BLaER1 treated with 17β-estradiol and CSF1 and Interleukin-3, amounts not matched to agents 10 nM and 100 nM (cell line): ENCODE data around the gene RABGAP1L.
A peak's percentile ranks its signal among the peaks of the same experiment; 100 is the strongest.

Experiments
- H3K27ac ChIP-seq, 11 experiments: shearing (Covaris generic); formaldehyde crosslinking; 2 replicates each; pipeline ENCODE4 v1.8.1; 2022
- H3K27me3 ChIP-seq, 11 experiments: shearing (Covaris generic); formaldehyde crosslinking; 2 replicates each; pipeline ENCODE4 v1.8.1; 2022
- H3K36me3 ChIP-seq, 11 experiments: shearing (Covaris generic); formaldehyde crosslinking; 2 replicates each; pipeline ENCODE4 v1.8.1; 2022
- H3K4me1 ChIP-seq, 10 experiments: shearing (Covaris generic); formaldehyde crosslinking; 2 replicates each; pipeline ENCODE4 v1.8.1; 2022
- H3K4me2 ChIP-seq, 11 experiments: shearing (Covaris generic); formaldehyde crosslinking; 2 replicates each; pipeline ENCODE4 v1.8.1; 2022
- H3K4me3 ChIP-seq, 10 experiments: shearing (Covaris generic); formaldehyde crosslinking; 2 replicates each; pipeline ENCODE4 v1.8.1; 2022
- H3K9ac ChIP-seq, 11 experiments: shearing (Covaris generic); formaldehyde crosslinking; 2 replicates each; pipeline ENCODE4 v1.8.1; 2022
- H3K9me3 ChIP-seq, 11 experiments: shearing (Covaris generic); formaldehyde crosslinking; replicated peaks in 1 of 11; 2 replicates each; pipeline ENCODE4 v1.8.1; 2022
- H4K20me1 ChIP-seq, 11 experiments: shearing (Covaris generic); formaldehyde crosslinking; 2 replicates each; pipeline ENCODE4 v1.8.1; 2022
- Cebpa-rat ChIP-seq, 11 experiments: shearing (Covaris generic); IDR thresholded peaks; 2 replicates each; pipeline ENCODE4 v1.8.1; 2022

The RABGAP1L gene

DNA sequence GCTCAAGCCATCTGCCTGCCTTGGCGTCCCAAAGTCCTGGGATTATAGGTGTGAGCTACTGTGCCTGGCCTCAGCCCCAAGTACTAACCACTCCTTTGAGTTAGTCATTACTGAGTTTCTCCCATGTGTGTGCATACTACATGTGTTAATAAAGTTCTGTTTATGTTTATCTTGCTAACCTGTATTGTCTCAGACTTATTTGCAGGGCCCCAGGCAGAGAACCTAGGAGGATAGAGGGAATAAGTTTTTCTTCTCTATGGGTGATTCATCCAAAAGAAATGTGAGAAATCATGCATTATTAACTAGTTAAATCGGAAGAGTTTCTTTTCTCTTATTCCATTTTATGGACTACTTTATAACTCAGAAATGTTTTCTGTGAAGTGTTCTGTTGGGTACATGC, 636.5 kb downstream of the RABGAP1L start:
- no peaks in the 10 kb centered on the region for H3K27me3 ChIP-seq
- no peak overlapping the region for H3K4me2 ChIP-seq
- H4K20me1 ChIP-seq, result no peaks in the 10 kb centered on the region
- no peaks in the 10 kb centered on the region for H3K36me3 ChIP-seq
- TF ChIP-seq Cebpa-rat (IDR thresholded peaks at IDR 0.05), result no peak
- H3K27ac ChIP-seq, result no peak overlapping the region
- H3K9ac ChIP-seq, result no peak overlapping the region
- no peak overlapping the region for H3K4me3 ChIP-seq
- no peaks in the 10 kb centered on the region for H3K9me3 ChIP-seq
- H3K4me1 ChIP-seq, result peaks cover 12 to 40% (median 36%) of the 10 kb centered on the region in 10 experiments

DNA sequence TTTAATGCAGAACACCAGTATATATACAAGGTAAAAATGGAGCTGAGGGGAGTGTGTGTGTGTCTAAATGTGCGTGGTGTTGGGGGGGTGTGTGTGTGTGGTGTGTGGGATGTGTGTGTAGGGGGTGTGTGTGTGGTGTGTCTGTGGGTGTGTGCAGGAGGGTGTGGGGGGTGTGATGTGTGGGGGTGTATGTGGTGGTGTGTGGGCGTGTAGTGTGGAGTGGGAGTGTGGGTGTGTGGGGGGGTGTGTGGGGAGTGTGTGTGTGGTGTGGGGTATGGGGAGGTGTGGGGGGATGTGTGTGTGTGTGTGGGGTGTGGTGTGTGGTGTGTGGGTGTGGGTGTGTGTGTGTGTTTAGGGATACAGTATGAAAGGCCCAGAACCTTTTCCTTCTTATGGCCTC, 638.1 kb downstream of the RABGAP1L start:
- no peaks in the 10 kb centered on the region for H3K9me3 ChIP-seq
- no peaks in the 10 kb centered on the region; a peak in 1 of 22 replicates for H4K20me1 ChIP-seq
- no peak for TF ChIP-seq Cebpa-rat (IDR thresholded peaks at IDR 0.05)
- H3K4me1 ChIP-seq, result peaks cover 19 to 40% (median 36%) of the 10 kb centered on the region in 10 experiments
- H3K27ac ChIP-seq, result no peak overlapping the region
- H3K4me3 ChIP-seq, result no peak overlapping the region
- no peaks in the 10 kb centered on the region for H3K36me3 ChIP-seq
- H3K9ac ChIP-seq, result no peak overlapping the region
- no peaks in the 10 kb centered on the region for H3K27me3 ChIP-seq
- H3K4me2 ChIP-seq, result no peak overlapping the region

DNA sequence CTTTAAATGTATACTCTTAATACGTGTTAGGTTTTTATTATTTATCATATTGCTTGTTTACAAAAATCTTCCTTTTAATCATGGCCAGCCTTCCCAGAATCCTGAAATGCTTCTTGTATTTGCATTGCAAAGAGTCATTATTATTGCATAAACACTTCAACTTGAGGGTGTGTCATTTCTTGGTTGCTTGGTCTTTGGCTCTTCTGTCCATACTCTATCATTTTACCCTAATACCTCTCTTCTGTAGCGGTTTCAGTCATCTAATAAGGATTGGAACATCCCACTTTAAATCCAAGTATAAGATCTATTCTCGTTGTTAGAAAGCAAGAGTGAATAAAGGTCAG, 639.8 kb downstream of the RABGAP1L start:
- H3K4me2 ChIP-seq, result peak overlapping the region; percentile 88 to 99 (median 96)
- TF ChIP-seq Cebpa-rat (IDR thresholded peaks at IDR 0.05), result no peak
- H3K27me3 ChIP-seq, result no peaks in the 10 kb centered on the region
- H3K36me3 ChIP-seq, result no peaks in the 10 kb centered on the region
- H3K9ac ChIP-seq, result peak overlapping the region in 8 of 11 experiments; percentile 71 to 87 (median 80); a peak in 11 of 22 replicates
- peaks cover 18 to 51% (median 37%) of the 10 kb centered on the region in 10 experiments for H3K4me1 ChIP-seq
- H3K9me3 ChIP-seq, result no peaks in the 10 kb centered on the region
- peak overlapping the region in 8 of 11 experiments; percentile 10 to 86 (median 72); a peak in 6 of 22 replicates for H3K27ac ChIP-seq
- H3K4me3 ChIP-seq, result peak overlapping the region in 4 of 10 experiments; percentile 54 to 67 (median 62); a peak in 7 of 20 replicates
- H4K20me1 ChIP-seq, result no peaks in the 10 kb centered on the region; a peak in 1 of 22 replicates

DNA sequence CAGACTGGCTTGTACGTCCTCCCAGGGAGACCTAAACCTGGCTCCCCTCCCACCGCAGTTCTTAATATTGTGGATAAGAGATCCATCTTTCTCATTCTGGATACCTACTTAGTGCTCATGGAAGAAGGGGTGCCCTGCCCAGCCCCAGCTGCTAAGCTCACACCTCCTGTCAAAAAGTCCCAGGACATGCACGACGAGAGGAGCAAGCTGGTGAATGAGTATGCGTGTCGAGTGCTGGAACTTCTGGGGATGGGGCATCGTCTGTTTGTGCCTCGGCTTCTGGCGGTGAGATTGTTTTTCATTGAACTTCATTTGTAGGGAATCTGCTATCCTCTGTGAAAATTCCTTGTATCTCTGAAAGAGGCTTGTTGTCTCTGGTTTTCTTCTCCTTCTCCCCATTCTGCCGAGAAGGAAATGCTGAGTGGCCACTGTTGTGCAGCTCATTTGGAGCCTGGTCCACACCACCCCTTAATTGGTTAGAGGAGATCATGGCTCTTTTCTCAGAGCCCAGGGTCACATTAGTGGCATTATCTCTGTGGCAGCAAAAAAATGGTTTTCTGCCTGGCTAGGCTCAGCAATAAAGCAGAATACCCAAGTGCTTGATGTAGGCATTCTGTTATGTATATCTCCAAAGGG, 641.0 kb downstream of the RABGAP1L start:
- H3K36me3 ChIP-seq, result no peaks in the 10 kb centered on the region
- peak overlapping the region; percentile 71 to 87 (median 79) for H3K9ac ChIP-seq
- no peak for TF ChIP-seq Cebpa-rat (IDR thresholded peaks at IDR 0.05)
- peak overlapping the region; percentile 38 to 86 (median 74); a peak in 20 of 22 replicates for H3K27ac ChIP-seq
- H3K27me3 ChIP-seq, result no peaks in the 10 kb centered on the region
- peak overlapping the region; percentile 54 to 72 (median 66) for H3K4me3 ChIP-seq
- peak overlapping the region; percentile 88 to 99 (median 96) for H3K4me2 ChIP-seq
- H3K9me3 ChIP-seq, result no peaks in the 10 kb centered on the region
- H4K20me1 ChIP-seq, result no peaks in the 10 kb centered on the region; a peak in 1 of 22 replicates
- peaks cover 18 to 60% (median 43%) of the 10 kb centered on the region in 10 experiments for H3K4me1 ChIP-seq

DNA sequence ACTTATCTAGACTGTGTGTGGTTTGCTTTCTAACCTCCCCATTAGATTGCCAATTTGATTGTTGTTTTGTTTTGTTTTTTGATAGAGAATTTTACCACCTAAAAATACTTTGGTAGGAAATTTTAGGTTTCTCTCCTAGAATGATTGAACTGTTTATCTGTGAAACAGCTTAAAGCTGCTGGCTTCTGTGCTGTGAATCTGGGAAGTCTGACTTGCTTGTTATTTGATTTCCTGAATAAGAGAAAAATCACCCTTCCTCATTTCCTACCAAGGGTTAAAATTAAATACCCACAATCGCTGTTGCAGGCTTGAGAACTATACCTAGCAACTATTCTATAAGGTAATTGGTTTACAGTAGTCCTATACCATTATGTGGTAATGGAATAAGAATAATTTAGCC, 641.6 kb downstream of the RABGAP1L start:
- H3K4me3 ChIP-seq, result peak overlapping the region; percentile 54 to 72 (median 66); a peak in 19 of 20 replicates
- peak overlapping the region; percentile 71 to 87 (median 79); a peak in 21 of 22 replicates for H3K9ac ChIP-seq
- H3K36me3 ChIP-seq, result no peaks in the 10 kb centered on the region
- peak overlapping the region; percentile 88 to 99 (median 96) for H3K4me2 ChIP-seq
- H3K27ac ChIP-seq, result peak overlapping the region in 9 of 11 experiments; percentile 66 to 86 (median 75); a peak in 20 of 22 replicates
- no peak for TF ChIP-seq Cebpa-rat (IDR thresholded peaks at IDR 0.05)
- H3K9me3 ChIP-seq, result no peaks in the 10 kb centered on the region
- H3K4me1 ChIP-seq, result peaks cover 18 to 62% (median 43%) of the 10 kb centered on the region in 10 experiments
- H4K20me1 ChIP-seq, result no peaks in the 10 kb centered on the region; a peak in 1 of 22 replicates
- H3K27me3 ChIP-seq, result no peaks in the 10 kb centered on the region

DNA sequence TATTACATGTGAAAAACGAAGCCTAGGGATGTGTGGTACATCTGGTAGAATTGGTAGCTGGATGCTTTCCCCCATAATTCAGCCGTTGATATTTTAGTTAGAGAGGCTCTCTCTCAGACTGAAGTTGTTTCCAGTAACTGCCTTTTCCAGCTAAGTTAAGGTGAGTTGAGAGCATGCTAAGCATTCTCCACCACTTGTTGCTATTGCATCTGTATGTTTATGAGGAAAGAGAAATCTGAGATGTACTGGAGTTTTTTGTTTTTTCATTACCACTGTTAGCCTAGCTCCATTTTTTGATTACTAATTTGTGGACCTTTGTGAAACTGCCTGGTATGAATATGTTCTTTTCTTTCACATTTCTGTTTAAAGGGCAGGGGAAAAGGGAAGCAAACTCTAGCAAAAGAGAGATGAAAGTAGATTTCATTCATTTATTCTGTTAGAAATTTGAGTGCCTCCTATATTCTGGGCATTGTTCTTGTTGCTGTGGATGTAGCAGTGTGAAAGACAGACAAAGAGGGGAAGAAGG, 650.5 kb downstream of the RABGAP1L start:
- Histone ChIP-seq H3K27ac (no peak overlapping the region), H4K20me1 (no peaks in the 10 kb centered on the region), H3K9me3 (no peaks in the 10 kb centered on the region), H3K36me3 (peaks cover 0 to 42% (median 25%) of the 10 kb centered on the region in 11 experiments; a peak in 13 of 22 replicates), H3K27me3 (no peaks in the 10 kb centered on the region), H3K4me3 (no peak overlapping the region), H3K4me2 (peak overlapping the region in 2 of 11 experiments; percentile 3 to 8; a peak in 1 of 22 replicates), H3K9ac (no peak overlapping the region), H3K4me1 (peaks cover 7 to 34% (median 18%) of the 10 kb centered on the region in 10 experiments)
- TF ChIP-seq Cebpa-rat (IDR thresholded peaks at IDR 0.05), result no peak

DNA sequence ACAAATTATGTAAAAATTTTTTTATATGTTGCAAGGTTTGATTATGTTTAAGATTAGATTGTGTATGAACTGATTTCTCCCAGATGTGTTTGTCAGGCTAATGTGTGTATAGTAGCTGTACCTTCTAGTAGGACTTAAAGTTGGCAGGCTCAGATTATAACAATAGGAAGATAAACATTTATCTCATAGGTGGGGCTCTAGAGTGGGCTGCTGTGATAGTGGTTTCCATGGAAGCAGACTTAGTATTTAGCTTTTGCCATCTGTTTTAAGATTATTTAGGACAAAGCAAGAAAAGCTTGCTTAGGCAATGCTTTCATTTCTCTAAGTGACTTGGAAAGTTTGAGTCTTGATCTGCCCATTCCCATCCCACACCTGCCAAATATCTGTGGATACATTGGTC, 652.7 kb downstream of the RABGAP1L start:
- Histone ChIP-seq H4K20me1 (no peaks in the 10 kb centered on the region), H3K4me1 (peaks cover 27 to 54% (median 38%) of the 10 kb centered on the region in 10 experiments), H3K9ac (no peak overlapping the region), H3K4me3 (no peak overlapping the region), H3K9me3 (peaks cover 0 to 5% (median 0%) of the 10 kb centered on the region in 11 experiments; a peak in 4 of 22 replicates), H3K4me2 (no peak overlapping the region), H3K27me3 (no peaks in the 10 kb centered on the region), H3K27ac (no peak overlapping the region), H3K36me3 (peaks cover 0 to 47% (median 27%) of the 10 kb centered on the region in 11 experiments; a peak in 13 of 22 replicates)
- TF ChIP-seq Cebpa-rat (IDR thresholded peaks at IDR 0.05), result no peak

DNA sequence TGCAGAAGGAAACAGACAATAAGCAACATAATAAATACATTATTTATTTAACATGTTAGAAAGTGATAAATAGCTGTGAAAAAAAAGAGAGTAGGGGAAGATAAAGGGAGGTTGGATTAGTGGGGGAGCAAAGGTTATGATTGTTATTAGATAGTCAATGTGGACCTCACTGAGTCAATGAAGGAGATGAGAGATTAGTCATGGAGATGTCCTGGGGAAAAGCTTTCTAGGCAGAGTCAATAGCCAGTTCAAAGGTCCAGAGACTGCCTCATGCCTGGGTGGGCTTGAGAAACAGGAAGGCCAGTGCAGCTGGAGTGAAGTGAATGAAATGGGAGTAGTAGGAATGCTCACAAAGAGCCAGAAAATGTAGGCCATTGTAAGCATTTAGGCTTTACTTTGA, 653.3 kb downstream of the RABGAP1L start:
- H3K4me3 ChIP-seq, result no peak overlapping the region
- H3K27ac ChIP-seq, result no peak overlapping the region
- peaks cover 30 to 56% (median 43%) of the 10 kb centered on the region in 10 experiments for H3K4me1 ChIP-seq
- H4K20me1 ChIP-seq, result no peaks in the 10 kb centered on the region
- H3K9me3 ChIP-seq, result peaks cover 0 to 11% (median 0%) of the 10 kb centered on the region in 11 experiments; a peak in 4 of 22 replicates
- H3K4me2 ChIP-seq, result peak overlapping the region in 4 of 11 experiments; percentile 3 to 22 (median 4); a peak in 4 of 22 replicates
- H3K9ac ChIP-seq, result no peak overlapping the region
- peaks cover 0 to 53% (median 31%) of the 10 kb centered on the region in 11 experiments; a peak in 13 of 22 replicates for H3K36me3 ChIP-seq
- TF ChIP-seq Cebpa-rat (IDR thresholded peaks at IDR 0.05), result no peak
- H3K27me3 ChIP-seq, result no peaks in the 10 kb centered on the region

DNA sequence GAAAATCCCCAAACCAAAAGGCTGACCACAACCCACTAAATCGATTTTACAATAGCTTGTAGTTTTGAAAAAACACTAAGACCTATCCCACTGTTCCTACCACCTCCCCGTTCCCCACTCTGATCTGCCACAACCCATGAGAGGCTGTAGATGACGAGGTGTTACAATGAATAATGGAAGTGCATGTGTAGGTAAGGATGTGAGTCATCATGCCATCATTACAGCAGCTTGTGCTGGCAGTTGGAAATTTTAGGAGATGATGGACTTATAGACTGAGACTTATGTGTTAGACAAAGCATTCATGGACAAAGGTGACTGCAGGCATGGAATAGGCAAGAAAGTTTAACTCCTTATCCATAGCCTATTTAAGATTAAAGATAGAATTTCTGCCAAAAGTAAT, 655.7 kb downstream of the RABGAP1L start:
- H3K9me3 ChIP-seq, result peaks cover 0 to 24% (median 8%) of the 10 kb centered on the region in 11 experiments; a peak in 8 of 22 replicates
- peak overlapping the region in 1 of 10 experiments; percentile 30; a peak in 2 of 20 replicates for H3K4me3 ChIP-seq
- peak overlapping the region in 2 of 11 experiments; percentile 24 to 45; a peak in 2 of 22 replicates for H3K9ac ChIP-seq
- H3K4me1 ChIP-seq, result peaks cover 29 to 56% (median 41%) of the 10 kb centered on the region in 10 experiments
- no peak for TF ChIP-seq Cebpa-rat (IDR thresholded peaks at IDR 0.05)
- peak overlapping the region; percentile 72 to 87 (median 81) for H3K4me2 ChIP-seq
- peaks cover 0 to 61% (median 38%) of the 10 kb centered on the region in 11 experiments; a peak in 14 of 22 replicates for H3K36me3 ChIP-seq
- H4K20me1 ChIP-seq, result no peaks in the 10 kb centered on the region
- no peaks in the 10 kb centered on the region for H3K27me3 ChIP-seq
- H3K27ac ChIP-seq, result peak overlapping the region in 9 of 11 experiments; percentile 55 to 72 (median 65); a peak in 18 of 22 replicates
